Caco-2 (cell line): ENCODE results near the gene PPP2R5E. TPM values are rescaled to one million over a fixed set of nuclear protein-coding genes. Genes with fewer than 3 reads are reported as not detected.

Experiments used
- BruUV-seq: library from RNA; stranded (reverse); fragments of 400-500 nt; replicated peaks from 2 replicates; lab custom pipeline; 2021; lab: Mats Ljungman, UMichigan
- CTCF ChIA-PET: fragments of 300-600 bp; sonication (Branson Sonifier 250); formaldehyde crosslinking; loops from one replicate; lab custom pipeline; 2022; ENCODE audit warnings: antibody characterized with exemption; lab: Charles Lee
- POLR2A ChIA-PET: fragments of 300-600 bp; sonication (Branson Sonifier 250); formaldehyde crosslinking; loops from one replicate; lab custom pipeline; 2022; ENCODE audit warnings: antibody characterized with exemption; lab: Charles Lee
- DNase-seq, 2 experiments: peaks; one replicate each; pipeline versions ENCODE4 v3.0.0 to v3.0.0-alpha.2; 2020 to 2022
- H3K27me3 ChIP-seq: replicated peaks from 2 replicates; pipeline ENCODE4 v1.6.0; 2011; ENCODE audit warnings: low read length; ENCODE audit not compliant: control insufficient read depth, insufficient read depth
- H3K36me3 ChIP-seq: 2 replicates; pipeline ENCODE4 v1.5.1; 2011; ENCODE audit warnings: low read length; ENCODE audit not compliant: control insufficient read depth, insufficient read depth
- H3K4me1 ChIP-seq: fragments of 250-450 bp; sonication (Bioruptor Pico); 2 replicates; pipeline ENCODE4 v1.5.1; 2020; ENCODE audit warnings: mild to moderate bottlenecking
- H3K4me3 ChIP-seq: 2 replicates; pipeline ENCODE4 v1.5.1; 2011; ENCODE audit warnings: low read depth, mild to moderate bottlenecking, control low read depth, low read length
- H3K9me3 ChIP-seq: fragments of 250-450 bp; sonication (Bioruptor Pico); 2 replicates; pipeline ENCODE4 v1.5.1; 2020; ENCODE audit warnings: mild to moderate bottlenecking, moderate library complexity
- H3K27ac Mint-ChIP-seq: one replicate; pipeline ENCODE4 v1.8.0; 2022; ENCODE audit warnings: mixed read lengths; ENCODE audit not compliant: unreplicated experiment
- H3K27me3 Mint-ChIP-seq: one replicate; pipeline ENCODE4 v1.8.0; 2022; ENCODE audit warnings: mixed read lengths; ENCODE audit not compliant: insufficient read depth, unreplicated experiment
- H3K36me3 Mint-ChIP-seq: one replicate; pipeline ENCODE4 v1.8.0; 2022; ENCODE audit warnings: mild to moderate bottlenecking, mixed read lengths; ENCODE audit not compliant: insufficient read depth, unreplicated experiment
- H3K4me1 Mint-ChIP-seq: one replicate; pipeline ENCODE4 v1.8.0; 2022; ENCODE audit warnings: low read depth, mixed read lengths; ENCODE audit not compliant: unreplicated experiment
- H3K4me3 Mint-ChIP-seq: one replicate; pipeline ENCODE4 v1.8.0; 2022; ENCODE audit warnings: mild to moderate bottlenecking, moderate library complexity, mixed read lengths; ENCODE audit not compliant: unreplicated experiment
- H3K9me3 Mint-ChIP-seq: one replicate; pipeline ENCODE4 v1.8.0; 2022; ENCODE audit warnings: mixed read lengths; ENCODE audit not compliant: unreplicated experiment
- CTCF ChIP-seq, 2 experiments: fragments of 200-600 bp in 1 of 2; IDR thresholded peaks; 1 replicate in 1 of 2; 2 replicates in 1 of 2; pipeline versions ENCODE4 v1.5.1 to v1.8.0; 2011 to 2022; ENCODE audit warnings: antibody characterized with exemption in 1 of 2, control low read depth in 1 of 2, inconsistent platforms in 1 of 2, low read depth in 1 of 2, low read length in 1 of 2, mild to moderate bottlenecking in 1 of 2, moderate library complexity in 1 of 2; ENCODE audit not compliant: insufficient read depth in 1 of 2, severe bottlenecking in 1 of 2, unreplicated experiment in 1 of 2
- intact Hi-C: fragments of 100-400 bp; cut with micrococcal nuclease; formaldehyde crosslinking; loops from one replicate; pipeline ENCODE4 v1.10.0; 2022; ENCODE audit not compliant: unreplicated experiment
- total RNA-seq: library from RNA; stranded (reverse); gene quantifications from 2 replicates; pipeline ENCODE4 v1.2.3, GENCODE V29; 2022

The PPP2R5E gene
- total RNA-seq, 1 experiment from 2014 or later, result 58.6 TPM

- H3K36me3 Mint-ChIP-seq, result peaks cover 12% of the 10 kb centered on the region
- H3K9me3 Mint-ChIP-seq, result no peaks in the 10 kb centered on the region
- Histone ChIP-seq H3K4me1 (no peaks in the 10 kb centered on the region), H3K27me3 (no peaks in the 10 kb centered on the region), H3K4me3 (no peak overlapping the region), H3K9me3 (no peaks in the 10 kb centered on the region), H3K36me3 (no peaks in the 10 kb centered on the region; the same call in 1 of the 2 replicates)
- no peak for TF ChIP-seq CTCF (IDR thresholded peaks at IDR 0.05; ENCODE audit: insufficient read depth in 1 of 2, low read depth in 1 of 2, low read length in 1 of 2, severe bottlenecking in 1 of 2, unreplicated experiment in 1 of 2)
- POLR2A ChIA-PET, result no interaction called here
- no peaks in the 10 kb centered on the region for H3K27me3 Mint-ChIP-seq
- CTCF ChIA-PET, result no interaction called here
- intact Hi-C loops, result no loop called here
- peaks cover 2% of the 10 kb centered on the region for H3K4me1 Mint-ChIP-seq
- no peak overlapping the region for H3K27ac Mint-ChIP-seq
- DNase-seq, result no peak
- no TSS peak for BruUV-seq
- no peak overlapping the region for H3K4me3 Mint-ChIP-seq
Measured at GRCh38 chr14:63452796-63453195, 90.4 kb downstream of the PPP2R5E start.

GRCh38 chr14:63448841-63449240 is 94.3 kb downstream of the PPP2R5E start:
- POLR2A ChIA-PET, result no interaction called here
- H3K4me1 ChIP-seq, result no peaks in the 10 kb centered on the region
- Mint-ChIP-seq H3K27ac (no peak overlapping the region), H3K36me3 (peaks cover 17% of the 10 kb centered on the region), H3K9me3 (no peaks in the 10 kb centered on the region), H3K4me3 (no peak overlapping the region), H3K27me3 (no peaks in the 10 kb centered on the region), H3K4me1 (no peaks in the 10 kb centered on the region)
- no peaks in the 10 kb centered on the region for H3K9me3 ChIP-seq
- no peak for TF ChIP-seq CTCF (IDR thresholded peaks at IDR 0.05; ENCODE audit: insufficient read depth in 1 of 2, low read depth in 1 of 2, low read length in 1 of 2, severe bottlenecking in 1 of 2, unreplicated experiment in 1 of 2)
- no TSS peak for BruUV-seq
- no peaks in the 10 kb centered on the region for H3K27me3 ChIP-seq
- no peak for DNase-seq
- intact Hi-C loops, result no loop called here
- H3K36me3 ChIP-seq, result no peaks in the 10 kb centered on the region; the same call in 1 of the 2 replicates
- no peak overlapping the region for H3K4me3 ChIP-seq
- CTCF ChIA-PET, result no interaction called here

GRCh38 chr14:63444588-63444987 is 98.6 kb downstream of the PPP2R5E start:
- Histone ChIP-seq H3K4me1 (no peaks in the 10 kb centered on the region), H3K4me3 (no peak overlapping the region), H3K27me3 (no peaks in the 10 kb centered on the region), H3K9me3 (no peaks in the 10 kb centered on the region), H3K36me3 (no peaks in the 10 kb centered on the region)
- Mint-ChIP-seq H3K4me1 (no peaks in the 10 kb centered on the region), H3K9me3 (no peaks in the 10 kb centered on the region), H3K36me3 (peaks cover 11% of the 10 kb centered on the region), H3K4me3 (no peak overlapping the region), H3K27ac (no peak overlapping the region), H3K27me3 (no peaks in the 10 kb centered on the region)
- DNase-seq, result no peak
- intact Hi-C loops, result no loop called here
- POLR2A ChIA-PET, result no interaction called here
- no TSS peak for BruUV-seq
- CTCF ChIA-PET, result no interaction called here
- no peak for TF ChIP-seq CTCF (IDR thresholded peaks at IDR 0.05; ENCODE audit: insufficient read depth in 1 of 2, low read depth in 1 of 2, low read length in 1 of 2, severe bottlenecking in 1 of 2, unreplicated experiment in 1 of 2)
